A673 (cell line): ENCODE results near the gene GPR183. TPM values are rescaled to one million over a fixed set of nuclear protein-coding genes. Genes with fewer than 3 reads are reported as not detected.

Experiments used
- BruUV-seq: library from RNA; stranded (reverse); fragments of 400-500 nt; replicated peaks from 2 replicates; lab custom pipeline; 2021; lab: Mats Ljungman, UMichigan
- CTCF ChIA-PET: fragments of 300-600 bp; sonication (Branson Sonifier 250); formaldehyde crosslinking; loops from one replicate; lab custom pipeline; 2022; ENCODE audit warnings: antibody characterized with exemption; lab: Charles Lee
- POLR2A ChIA-PET: fragments of 300-600 bp; sonication (Branson Sonifier 250); formaldehyde crosslinking; loops from one replicate; lab custom pipeline; 2022; ENCODE audit warnings: antibody characterized with exemption; ENCODE audit not compliant: low non-redundant PET; lab: Charles Lee
- DNase-seq: peaks from one replicate; pipeline ENCODE4 v3.0.0-alpha.2; 2015; ENCODE audit warnings: low spot score
- H3K27ac ChIP-seq: fragments of 200-600 bp; sonication (generic); 2 replicates; pipeline ENCODE4 v1.5.1; 2016; ENCODE audit warnings: mixed run types, low read depth, mild to moderate bottlenecking, mixed read lengths, antibody characterized with exemption, low read length; ENCODE audit not compliant: poor library complexity, severe bottlenecking
- H3K27me3 ChIP-seq: fragments of 200-600 bp; sonication (generic); replicated peaks from 2 replicates; pipeline ENCODE4 v1.6.1; 2017; ENCODE audit warnings: mixed run types, low read depth, mild to moderate bottlenecking, mixed read lengths, antibody characterized with exemption, low read length; ENCODE audit not compliant: insufficient read depth, poor library complexity
- H3K36me3 ChIP-seq: fragments of 200-600 bp; sonication (generic); 2 replicates; pipeline ENCODE4 v1.6.1; 2016; ENCODE audit warnings: mixed run types, mild to moderate bottlenecking, mixed read lengths, antibody characterized with exemption, low read length; ENCODE audit not compliant: insufficient read depth, poor library complexity, severe bottlenecking
- H3K4me1 ChIP-seq: fragments of 200-600 bp; sonication (generic); 2 replicates; pipeline ENCODE4 v1.6.1; 2017; ENCODE audit warnings: mixed run types, mild to moderate bottlenecking, mixed read lengths, antibody characterized with exemption, low read length; ENCODE audit not compliant: insufficient read depth, poor library complexity, severe bottlenecking
- H3K4me3 ChIP-seq: fragments of 200-600 bp; sonication (generic); 2 replicates; pipeline ENCODE4 v1.5.1; 2016; ENCODE audit warnings: low read depth, mixed run types, mild to moderate bottlenecking, mixed read lengths, low read length; ENCODE audit not compliant: poor library complexity, severe bottlenecking
- H3K9me3 ChIP-seq: fragments of 200-600 bp; sonication (generic); 2 replicates; pipeline ENCODE4 v1.6.1; 2016; ENCODE audit warnings: mixed run types, low read depth, mild to moderate bottlenecking, mixed read lengths, antibody characterized with exemption, low read length; ENCODE audit not compliant: poor library complexity, severe bottlenecking
- CTCF ChIP-seq: fragments of 300-800, 200-600 bp; sonication (generic); conservative IDR thresholded peaks from 2 replicates; pipeline ENCODE4 v1.5.1; 2017; ENCODE audit warnings: low read depth, mild to moderate bottlenecking, antibody characterized with exemption, low read length, moderate library complexity, mixed read lengths
- EZH2 ChIP-seq: fragments of 200-600 bp; sonication (generic); IDR thresholded peaks from 2 replicates; pipeline ENCODE4 v1.6.1; 2017; ENCODE audit warnings: borderline replicate concordance, low read depth, mild to moderate bottlenecking, mixed read lengths, antibody characterized with exemption, low read length; ENCODE audit not compliant: poor library complexity, severe bottlenecking
- intact Hi-C: fragments of 100-400 bp; cut with micrococcal nuclease; formaldehyde crosslinking; loops from one replicate; pipeline ENCODE4 v1.10.0; 2022; ENCODE audit not compliant: unreplicated experiment
- total RNA-seq: library from RNA; stranded (reverse); gene quantifications from 2 replicates; pipeline ENCODE4 v1.2.3, GENCODE V29; 2021

GPR183 gene
- total RNA-seq, 1 experiment from 2014 or later: not detected

DNA sequence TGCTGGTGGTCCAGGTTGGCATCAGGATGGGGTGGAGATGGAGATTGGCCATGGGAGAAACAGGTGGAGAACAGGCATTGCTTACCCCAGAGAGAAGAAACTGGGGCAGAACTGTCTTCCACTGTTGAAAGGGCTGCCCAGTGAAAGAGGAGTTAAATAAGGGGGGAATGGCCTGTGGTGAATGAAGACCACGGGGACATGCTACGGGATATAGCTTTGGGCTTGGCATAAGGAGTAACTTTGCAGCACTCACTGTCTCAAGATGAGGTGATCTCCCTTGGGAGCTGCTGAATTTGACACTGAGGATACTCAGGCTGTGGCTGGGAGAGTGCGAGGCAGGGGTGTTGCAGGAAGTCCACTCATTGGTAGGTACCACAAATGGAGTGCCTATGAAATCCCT lies 38.4 kb downstream of the GPR183 start:
- H3K4me3 ChIP-seq: no peak overlapping the region
- no peak for TF ChIP-seq EZH2
- TF ChIP-seq CTCF: no peak
- CTCF ChIA-PET: interaction anchor here (0.5 to 2.6 kb wide), 2 partner anchors 24 to 167 kb away, joined by 3 to 21 read pairs; no protein-coding TSS in a partner anchor
- H3K36me3 ChIP-seq: no peaks in the 10 kb centered on the region
- no peak for DNase-seq
- no peak overlapping the region for H3K27ac ChIP-seq
- POLR2A ChIA-PET: no interaction called here
- no TSS peak for BruUV-seq
- H3K9me3 ChIP-seq: no peaks in the 10 kb centered on the region
- no peaks in the 10 kb centered on the region for H3K27me3 ChIP-seq
- H3K4me1 ChIP-seq: no peaks in the 10 kb centered on the region
- intact Hi-C loops: loop anchor here (1.0 to 10.0 kb wide), 2 partner anchors 168 to 424 kb away; no protein-coding TSS in a partner anchor

- Histone ChIP-seq H3K9me3 (no peaks in the 10 kb centered on the region), H3K4me1 (no peaks in the 10 kb centered on the region), H3K36me3 (no peaks in the 10 kb centered on the region), H3K27ac (no peak overlapping the region), H3K27me3 (no peaks in the 10 kb centered on the region), H3K4me3 (no peak overlapping the region)
- CTCF ChIA-PET: no interaction called here
- DNase-seq: no peak
- BruUV-seq: no TSS peak
- intact Hi-C loops: loop anchor here (10.0 kb wide), 1 partner anchor 423 kb away; no protein-coding TSS in a partner anchor
- no peak for TF ChIP-seq EZH2
- TF ChIP-seq CTCF: no peak
- POLR2A ChIA-PET: no interaction called here
These were observed 39.3 kb downstream of the GPR183 start for GRCh38 chr13:99267927-99268326.

GRCh38 chr13:99266827-99267226 lies 40.4 kb downstream of the GPR183 start:
- CTCF ChIA-PET: no interaction called here
- Histone ChIP-seq H3K9me3 (no peaks in the 10 kb centered on the region), H3K27me3 (no peaks in the 10 kb centered on the region), H3K36me3 (no peaks in the 10 kb centered on the region), H3K4me1 (no peaks in the 10 kb centered on the region), H3K27ac (no peak overlapping the region), H3K4me3 (no peak overlapping the region)
- no TSS peak for BruUV-seq
- intact Hi-C loops: loop anchor here (10.0 kb wide), 1 partner anchor 422 kb away; no protein-coding TSS in a partner anchor
- POLR2A ChIA-PET: no interaction called here
- no peak for TF ChIP-seq CTCF
- TF ChIP-seq EZH2: no peak
- no peak for DNase-seq
